Breast epithelium (tissue), 3 donors: ENCODE measurements around the gene BNC1.

Source experiments
- POLR2A ChIP-seq: fragments of 450-650 bp; IDR thresholded peaks from one replicate; pipeline ENCODE4 v1.6.1; 2016; ENCODE audit warnings: antibody characterized with exemption, mild to moderate bottlenecking, moderate library complexity
- POLR2AphosphoS5 ChIP-seq, 3 donors: sonication (generic); formaldehyde crosslinking; IDR thresholded peaks; one replicate each; pipeline ENCODE4 v1.6.1; 2017; ENCODE audit warnings: antibody characterized with exemption in 3 of 3
- TF ChIP-seq, protein P1 (sequence below), 3 donors: fragments of 450-650 bp; IDR thresholded peaks; one replicate each; pipeline ENCODE4 v1.5.1; 2016 to 2017; ENCODE audit warnings: antibody characterized with exemption in 3 of 3, mild to moderate bottlenecking in 3 of 3, moderate library complexity in 3 of 3

DNA sequence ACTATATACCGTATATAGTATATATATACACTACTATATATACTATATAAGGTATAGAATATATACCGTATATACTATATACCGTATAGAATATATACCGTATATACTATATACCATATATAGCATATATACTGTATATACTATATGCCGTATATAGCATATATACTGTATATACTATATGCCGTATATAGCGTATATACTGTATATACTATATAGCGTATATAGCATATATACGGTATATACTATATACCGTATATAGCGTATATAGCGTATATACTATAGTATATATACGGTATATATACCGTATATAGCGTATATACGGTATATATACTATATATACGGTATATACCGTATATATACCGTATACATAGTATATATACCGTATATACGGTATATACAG, 54.2 kb downstream of the BNC1 start:
- TF ChIP-seq POLR2A, result no peak
- TF ChIP-seq, protein P1, sequence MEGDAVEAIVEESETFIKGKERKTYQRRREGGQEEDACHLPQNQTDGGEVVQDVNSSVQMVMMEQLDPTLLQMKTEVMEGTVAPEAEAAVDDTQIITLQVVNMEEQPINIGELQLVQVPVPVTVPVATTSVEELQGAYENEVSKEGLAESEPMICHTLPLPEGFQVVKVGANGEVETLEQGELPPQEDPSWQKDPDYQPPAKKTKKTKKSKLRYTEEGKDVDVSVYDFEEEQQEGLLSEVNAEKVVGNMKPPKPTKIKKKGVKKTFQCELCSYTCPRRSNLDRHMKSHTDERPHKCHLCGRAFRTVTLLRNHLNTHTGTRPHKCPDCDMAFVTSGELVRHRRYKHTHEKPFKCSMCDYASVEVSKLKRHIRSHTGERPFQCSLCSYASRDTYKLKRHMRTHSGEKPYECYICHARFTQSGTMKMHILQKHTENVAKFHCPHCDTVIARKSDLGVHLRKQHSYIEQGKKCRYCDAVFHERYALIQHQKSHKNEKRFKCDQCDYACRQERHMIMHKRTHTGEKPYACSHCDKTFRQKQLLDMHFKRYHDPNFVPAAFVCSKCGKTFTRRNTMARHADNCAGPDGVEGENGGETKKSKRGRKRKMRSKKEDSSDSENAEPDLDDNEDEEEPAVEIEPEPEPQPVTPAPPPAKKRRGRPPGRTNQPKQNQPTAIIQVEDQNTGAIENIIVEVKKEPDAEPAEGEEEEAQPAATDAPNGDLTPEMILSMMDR (IDR thresholded peaks at IDR 0.05), result no peak
- no peak for TF ChIP-seq POLR2AphosphoS5 (IDR thresholded peaks at IDR 0.05)
